Lung (tissue), 12 donors: ENCODE measurements around the gene TAS2R31. TPM values are rescaled to one million over a fixed set of nuclear protein-coding genes. Genes with fewer than 3 reads are reported as not detected.

Experiments used
- ATAC-seq: fragments of 200-7000 bp; cut with Tn5 transposase; one replicate; pipeline ENCODE4 v1.9.1; 2020; ENCODE audit warnings: moderate number of reproducible peaks; ENCODE audit not compliant: insufficient read depth, low FRiP score
- DNase-seq, 3 donors: peaks; one replicate each; pipeline ENCODE4 v3.0.0-alpha.2; 2013 to 2017
- H3K27ac ChIP-seq, 2 donors: one replicate each; pipeline ENCODE4 v1.5.1; 2013; ENCODE audit warnings: mild to moderate bottlenecking in 2 of 2, moderate library complexity in 2 of 2, control low read depth in 1 of 2, inconsistent platforms in 1 of 2, low read depth in 1 of 2, low read length in 1 of 2
- H3K27me3 ChIP-seq, 3 donors: one replicate each; pipeline ENCODE4 v1.5.1; 2013; ENCODE audit warnings: low read length in 2 of 3; ENCODE audit not compliant: control insufficient read depth in 3 of 3, insufficient read depth in 3 of 3
- H3K36me3 ChIP-seq, 4 donors: one replicate each; pipeline ENCODE4 v1.5.1; 2013; ENCODE audit warnings: low read length in 4 of 4, mild to moderate bottlenecking in 1 of 4, moderate library complexity in 1 of 4; ENCODE audit not compliant: control insufficient read depth in 4 of 4, insufficient read depth in 4 of 4
- H3K4me1 ChIP-seq, 5 donors: one replicate each; pipeline ENCODE4 v1.5.1; 2013; ENCODE audit warnings: low read length in 5 of 5, mild to moderate bottlenecking in 2 of 5, moderate library complexity in 1 of 5; ENCODE audit not compliant: control insufficient read depth in 5 of 5, insufficient read depth in 5 of 5
- H3K4me3 ChIP-seq: one replicate; pipeline ENCODE4 v1.5.1; 2013; ENCODE audit warnings: mild to moderate bottlenecking, control low read depth, moderate library complexity
- H3K9ac ChIP-seq, 2 donors: one replicate each; pipeline ENCODE4 v1.5.1; 2013; ENCODE audit warnings: low read length in 2 of 2, control low read depth in 1 of 2; ENCODE audit not compliant: insufficient read depth in 1 of 2
- H3K9me3 ChIP-seq, 4 donors: one replicate each; pipeline ENCODE4 v1.5.1; 2013; ENCODE audit warnings: low read length in 3 of 4, mild to moderate bottlenecking in 1 of 4, moderate library complexity in 1 of 4; ENCODE audit not compliant: control insufficient read depth in 4 of 4, insufficient read depth in 3 of 4
- CTCF ChIP-seq: IDR thresholded peaks from 2 replicates; pipeline ENCODE4 v1.5.1; 2012; ENCODE audit warnings: mild to moderate bottlenecking; ENCODE audit errors: control extremely low read depth, extremely low read depth
- WGBS, 2 donors: extraction: QIAGEN DNeasy Blood & Tissue Kit; methylation state at CpG; one replicate each; pipeline ENCODE4 v1.1.7; 2013; 5-methylcytosine and 5-hydroxymethylcytosine counted together
- polyA plus RNA-seq, 2 donors: library from polyadenylated mRNA; stranded (reverse); fragments of 200-250 nt; gene quantifications; one replicate each; pipeline ENCODE4 v1.2.1, GENCODE V29; 2013
- total RNA-seq, 2 donors: library from RNA; depleted of rRNA in 1 of 2; stranded (reverse); fragments of >200 nt in 1 of 2; gene quantifications; one replicate each; pipeline ENCODE4 v1.2.1, GENCODE V29; 2014 to 2021
- donor health status: control.
- donor health status: control.
- donor health status: Bipolar disorder and iron deficiency.
- donor health status: healthy.
- donor health status: DM: yes; HTN: yes; CAD: no.

Gene TAS2R31
- total and polyA plus RNA-seq, 4 donors: 0.14 to 20.1 (median 1.7) TPM

GRCh38 chr12:10994307-10994706 lies 36.9 kb downstream of the TAS2R31 start:
- DNase-seq: peak; percentile 21 to 76 (median 58)
- TF ChIP-seq CTCF: no peak
- 88 to 94% methylated on average over 3 of the region's 3 CpGs for WGBS, 2 donors

DNA sequence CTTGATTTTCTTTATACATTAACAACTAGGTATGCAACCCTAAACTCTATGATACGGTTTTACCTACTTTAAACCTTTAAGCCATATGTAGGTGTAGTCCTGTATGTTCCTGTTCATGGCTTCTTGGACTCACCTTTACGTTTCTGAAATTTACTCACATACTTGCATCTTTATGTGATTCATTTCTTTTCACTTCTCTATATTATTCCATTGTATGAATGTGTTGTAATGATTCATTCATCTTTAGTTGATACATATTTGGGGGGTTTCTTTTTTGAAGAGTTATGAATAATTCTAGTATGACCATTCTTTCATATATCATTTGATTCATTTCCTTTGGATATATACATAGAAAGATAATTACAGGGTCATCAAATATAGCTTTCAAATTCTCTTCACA lies 42.1 kb downstream of the TAS2R31 start:
- Histone ChIP-seq H3K27me3 (no peaks in the 10 kb centered on the region), H3K27ac (no peak overlapping the region), H3K9ac (no peak overlapping the region), H3K4me3 (no peak overlapping the region), H3K9me3 (no peaks in the 10 kb centered on the region), H3K4me1 (peaks cover 0 to 3% (median 0%) of the 10 kb centered on the region in 5 donors), H3K36me3 (peaks cover 0 to 5% (median 2%) of the 10 kb centered on the region in 4 donors)
- ATAC-seq: no peak
- no peak for DNase-seq
- TF ChIP-seq CTCF: no peak
- 91 to 97% methylated on average over 2 of the region's 2 CpGs for WGBS, 2 donors

More at GRCh38 chr12:10994307-10994706, 36.9 kb downstream of the TAS2R31 start:
- no peak for ATAC-seq
- Histone ChIP-seq H3K27ac (no peak overlapping the region), H3K9me3 (no peaks in the 10 kb centered on the region), H3K9ac (no peak overlapping the region), H3K36me3 (peaks cover 0 to 8% (median 4%) of the 10 kb centered on the region in 4 donors), H3K4me3 (no peak overlapping the region), H3K4me1 (peaks cover 0 to 3% (median 0%) of the 10 kb centered on the region in 5 donors), H3K27me3 (no peaks in the 10 kb centered on the region)

GRCh38 chr12:10986812-10987211 lies 44.4 kb downstream of the TAS2R31 start, which contains the start of gene TAS2R50:
Gene TAS2R50 (minus strand): TSS chr12:10986912. CDS start chr12:10986860, 52 bp downstream.
- no peak within 1 kb of the TSS for H3K9ac ChIP-seq
- no peaks in the 10 kb centered on the region for H3K4me1 ChIP-seq
- no peak for DNase-seq
- H3K36me3 ChIP-seq: peaks cover 0 to 5% (median 1%) of the 10 kb centered on the region in 4 donors
- H3K27me3 ChIP-seq: no peaks in the 10 kb centered on the region
- no peak within 1 kb of the TSS for H3K27ac ChIP-seq
- H3K9me3 ChIP-seq: no peaks in the 10 kb centered on the region
- H3K4me3 ChIP-seq: no peak within 1 kb of the TSS
- no peak for TF ChIP-seq CTCF
- ATAC-seq: no peak
- 43 to 71% methylated on average over 2 of the region's 2 CpGs for WGBS, 2 donors

DNA sequence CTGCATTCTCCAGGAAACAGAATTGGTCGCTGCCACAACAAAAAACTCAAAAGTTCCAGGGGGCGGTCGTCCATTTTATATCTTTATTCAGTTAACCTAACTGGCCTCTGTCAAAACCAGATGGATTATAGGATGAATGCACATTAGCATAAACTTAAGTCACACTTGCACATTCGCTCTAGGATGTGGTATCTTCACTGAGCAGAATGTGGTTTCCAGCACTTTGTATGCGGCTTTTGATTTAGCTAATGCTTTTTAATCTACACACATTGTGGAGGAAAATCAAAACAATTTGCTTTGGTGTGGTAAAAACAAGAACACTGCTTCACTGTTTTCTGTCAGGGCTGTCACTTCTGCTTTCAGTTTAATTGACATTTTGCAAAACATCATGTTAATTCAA lies 49.0 kb downstream of the TAS2R31 start:
- 87 to 90% methylated on average over 5 of the region's 5 CpGs for WGBS, 2 donors
- DNase-seq: no peak
- ATAC-seq: no peak
- H3K36me3 ChIP-seq: peaks cover 0 to 2% (median 0%) of the 10 kb centered on the region in 4 donors
- no peak overlapping the region for H3K27ac ChIP-seq
- H3K4me3 ChIP-seq: no peak overlapping the region
- H3K9ac ChIP-seq: no peak overlapping the region
- H3K27me3 ChIP-seq: no peaks in the 10 kb centered on the region
- no peak for TF ChIP-seq CTCF
- no peaks in the 10 kb centered on the region for H3K4me1 ChIP-seq
- no peaks in the 10 kb centered on the region for H3K9me3 ChIP-seq
